A673 (cell line): ENCODE results near the gene DNAH14. TPM values are rescaled to one million over a fixed set of nuclear protein-coding genes. Genes with fewer than 3 reads are reported as not detected.

Experiments
- BruUV-seq: library from RNA; stranded (reverse); fragments of 400-500 nt; replicated peaks from 2 replicates; lab custom pipeline; 2021; lab: Mats Ljungman, UMichigan
- CTCF ChIA-PET: fragments of 300-600 bp; sonication (Branson Sonifier 250); formaldehyde crosslinking; loops from one replicate; lab custom pipeline; 2022; ENCODE audit warnings: antibody characterized with exemption; lab: Charles Lee
- POLR2A ChIA-PET: fragments of 300-600 bp; sonication (Branson Sonifier 250); formaldehyde crosslinking; loops from one replicate; lab custom pipeline; 2022; ENCODE audit warnings: antibody characterized with exemption; ENCODE audit not compliant: low non-redundant PET; lab: Charles Lee
- DNase-seq: peaks from one replicate; pipeline ENCODE4 v3.0.0-alpha.2; 2015; ENCODE audit warnings: low spot score
- H3K27ac ChIP-seq: fragments of 200-600 bp; sonication (generic); 2 replicates; pipeline ENCODE4 v1.5.1; 2016; ENCODE audit warnings: mixed run types, low read depth, mild to moderate bottlenecking, mixed read lengths, antibody characterized with exemption, low read length; ENCODE audit not compliant: poor library complexity, severe bottlenecking
- H3K27me3 ChIP-seq: fragments of 200-600 bp; sonication (generic); replicated peaks from 2 replicates; pipeline ENCODE4 v1.6.1; 2017; ENCODE audit warnings: mixed run types, low read depth, mild to moderate bottlenecking, mixed read lengths, antibody characterized with exemption, low read length; ENCODE audit not compliant: insufficient read depth, poor library complexity
- H3K36me3 ChIP-seq: fragments of 200-600 bp; sonication (generic); 2 replicates; pipeline ENCODE4 v1.6.1; 2016; ENCODE audit warnings: mixed run types, mild to moderate bottlenecking, mixed read lengths, antibody characterized with exemption, low read length; ENCODE audit not compliant: insufficient read depth, poor library complexity, severe bottlenecking
- H3K4me1 ChIP-seq: fragments of 200-600 bp; sonication (generic); 2 replicates; pipeline ENCODE4 v1.6.1; 2017; ENCODE audit warnings: mixed run types, mild to moderate bottlenecking, mixed read lengths, antibody characterized with exemption, low read length; ENCODE audit not compliant: insufficient read depth, poor library complexity, severe bottlenecking
- H3K4me3 ChIP-seq: fragments of 200-600 bp; sonication (generic); 2 replicates; pipeline ENCODE4 v1.5.1; 2016; ENCODE audit warnings: low read depth, mixed run types, mild to moderate bottlenecking, mixed read lengths, low read length; ENCODE audit not compliant: poor library complexity, severe bottlenecking
- H3K9me3 ChIP-seq: fragments of 200-600 bp; sonication (generic); 2 replicates; pipeline ENCODE4 v1.6.1; 2016; ENCODE audit warnings: mixed run types, low read depth, mild to moderate bottlenecking, mixed read lengths, antibody characterized with exemption, low read length; ENCODE audit not compliant: poor library complexity, severe bottlenecking
- EZH2 ChIP-seq: fragments of 200-600 bp; sonication (generic); IDR thresholded peaks from 2 replicates; pipeline ENCODE4 v1.6.1; 2017; ENCODE audit warnings: borderline replicate concordance, low read depth, mild to moderate bottlenecking, mixed read lengths, antibody characterized with exemption, low read length; ENCODE audit not compliant: poor library complexity, severe bottlenecking
- intact Hi-C: fragments of 100-400 bp; cut with micrococcal nuclease; formaldehyde crosslinking; loops from one replicate; pipeline ENCODE4 v1.10.0; 2022; ENCODE audit not compliant: unreplicated experiment
- total RNA-seq: library from RNA; stranded (reverse); gene quantifications from 2 replicates; pipeline ENCODE4 v1.2.3, GENCODE V29; 2021
- TF ChIP-seq, protein P1 (sequence below): fragments of 300-800, 200-600 bp; sonication (generic); conservative IDR thresholded peaks from 2 replicates; pipeline ENCODE4 v1.5.1; 2017; ENCODE audit warnings: low read depth, mild to moderate bottlenecking, antibody characterized with exemption, low read length, moderate library complexity, mixed read lengths

DNAH14 gene
- total RNA-seq, 1 experiment from 2014 or later = 9.9 TPM

DNA sequence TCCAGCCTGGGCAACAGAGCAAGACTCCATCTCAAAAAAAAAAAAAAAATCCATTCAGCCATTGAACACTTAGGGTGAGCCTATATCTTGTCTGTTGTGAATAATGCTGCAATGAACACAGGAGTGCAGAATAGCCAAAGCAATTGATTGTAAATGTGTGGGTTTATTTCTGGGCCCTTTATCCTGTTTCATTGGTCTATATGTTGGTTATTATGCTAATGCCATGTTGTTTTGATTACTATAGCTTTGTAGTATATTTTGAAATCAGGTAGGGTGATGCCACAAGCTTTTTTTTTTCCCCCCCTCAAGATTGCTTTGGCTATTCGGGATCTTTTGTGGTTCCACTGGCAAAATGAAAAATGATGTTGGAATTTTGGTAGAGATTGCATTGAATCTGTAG is 330.8 kb downstream of the DNAH14 start:
- DNase-seq = no peak
- no peaks in the 10 kb centered on the region for H3K36me3 ChIP-seq
- H3K4me3 ChIP-seq = no peak overlapping the region
- H3K9me3 ChIP-seq = no peaks in the 10 kb centered on the region
- POLR2A ChIA-PET = no interaction called here
- CTCF ChIA-PET = no interaction called here
- no peak overlapping the region for H3K27ac ChIP-seq
- no TSS peak for BruUV-seq
- H3K27me3 ChIP-seq = peaks cover under 1% of the 10 kb centered on the region
- H3K4me1 ChIP-seq = no peaks in the 10 kb centered on the region
- intact Hi-C loops = no loop called here
- no peak for TF ChIP-seq EZH2
- TF ChIP-seq, protein P1, sequence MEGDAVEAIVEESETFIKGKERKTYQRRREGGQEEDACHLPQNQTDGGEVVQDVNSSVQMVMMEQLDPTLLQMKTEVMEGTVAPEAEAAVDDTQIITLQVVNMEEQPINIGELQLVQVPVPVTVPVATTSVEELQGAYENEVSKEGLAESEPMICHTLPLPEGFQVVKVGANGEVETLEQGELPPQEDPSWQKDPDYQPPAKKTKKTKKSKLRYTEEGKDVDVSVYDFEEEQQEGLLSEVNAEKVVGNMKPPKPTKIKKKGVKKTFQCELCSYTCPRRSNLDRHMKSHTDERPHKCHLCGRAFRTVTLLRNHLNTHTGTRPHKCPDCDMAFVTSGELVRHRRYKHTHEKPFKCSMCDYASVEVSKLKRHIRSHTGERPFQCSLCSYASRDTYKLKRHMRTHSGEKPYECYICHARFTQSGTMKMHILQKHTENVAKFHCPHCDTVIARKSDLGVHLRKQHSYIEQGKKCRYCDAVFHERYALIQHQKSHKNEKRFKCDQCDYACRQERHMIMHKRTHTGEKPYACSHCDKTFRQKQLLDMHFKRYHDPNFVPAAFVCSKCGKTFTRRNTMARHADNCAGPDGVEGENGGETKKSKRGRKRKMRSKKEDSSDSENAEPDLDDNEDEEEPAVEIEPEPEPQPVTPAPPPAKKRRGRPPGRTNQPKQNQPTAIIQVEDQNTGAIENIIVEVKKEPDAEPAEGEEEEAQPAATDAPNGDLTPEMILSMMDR = no peak

DNA sequence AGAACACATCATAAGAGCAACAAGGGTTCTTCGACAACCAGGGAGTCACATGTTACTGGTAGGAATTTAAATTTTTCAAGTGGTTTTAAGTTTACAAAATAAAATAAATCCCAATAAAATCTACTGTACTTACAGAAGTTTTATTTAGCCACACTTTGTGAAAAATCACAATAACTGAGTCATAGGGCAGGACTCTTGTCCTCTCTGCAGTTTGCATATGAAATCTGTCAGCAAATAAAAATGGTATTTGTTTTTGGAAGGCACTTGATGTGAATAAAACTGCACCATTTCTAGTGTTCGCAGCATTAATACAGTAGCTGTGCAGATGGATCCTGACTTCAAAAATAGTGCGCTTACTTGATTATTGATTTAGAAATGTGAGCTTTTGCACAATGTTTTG is 348.0 kb downstream of the DNAH14 start:
- ChIA-PET CTCF (no interaction called here), POLR2A (no interaction called here)
- H3K36me3 ChIP-seq = no peaks in the 10 kb centered on the region
- no peak overlapping the region for H3K27ac ChIP-seq
- no peak for DNase-seq
- BruUV-seq = no TSS peak
- no peaks in the 10 kb centered on the region for H3K4me1 ChIP-seq
- TF ChIP-seq EZH2 = no peak
- TF ChIP-seq, protein P1 = no peak
- H3K4me3 ChIP-seq = no peak overlapping the region
- H3K9me3 ChIP-seq = no peaks in the 10 kb centered on the region
- intact Hi-C loops = no loop called here
- no peaks in the 10 kb centered on the region for H3K27me3 ChIP-seq

DNA sequence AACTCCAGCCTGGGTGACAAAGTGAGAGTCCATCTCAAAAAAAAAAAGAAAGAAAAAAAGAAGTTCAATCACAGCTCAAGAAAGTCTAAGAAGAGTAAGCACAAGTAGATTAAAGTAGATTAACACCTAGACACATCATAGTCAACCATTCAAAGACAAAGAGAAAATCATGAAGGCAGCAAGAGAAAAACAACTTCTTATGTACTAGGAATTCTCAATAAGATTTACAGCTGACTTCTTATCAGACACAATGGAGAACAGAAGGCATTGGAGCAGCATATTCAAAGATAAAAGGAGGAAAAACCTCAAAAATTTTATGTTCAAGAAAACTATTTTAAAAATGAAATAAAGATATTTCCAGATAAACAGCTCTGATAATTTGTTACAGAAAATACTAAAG is 351.1 kb downstream of the DNAH14 start:
- POLR2A ChIA-PET = no interaction called here
- no peaks in the 10 kb centered on the region for H3K36me3 ChIP-seq
- H3K27me3 ChIP-seq = no peaks in the 10 kb centered on the region
- intact Hi-C loops = no loop called here
- no peak overlapping the region for H3K4me3 ChIP-seq
- DNase-seq = no peak
- CTCF ChIA-PET = no interaction called here
- no peaks in the 10 kb centered on the region for H3K9me3 ChIP-seq
- H3K4me1 ChIP-seq = no peaks in the 10 kb centered on the region
- no TSS peak for BruUV-seq
- H3K27ac ChIP-seq = no peak overlapping the region
- TF ChIP-seq, protein P1 = no peak
